NK-92 (cell line): ENCODE data around the gene EHBP1.
"Not testable (repeated sequence)": the region's sequence is repeated elsewhere in the genome, so short reads cannot be mapped to it uniquely, and the experiment has no call there.

Source experiments
- DNase-seq: peaks from one replicate; lab custom pipeline; 2025; ENCODE audit not compliant: unreplicated experiment; lab: John Stamatoyannopoulos, UW

Gene EHBP1

DNA sequence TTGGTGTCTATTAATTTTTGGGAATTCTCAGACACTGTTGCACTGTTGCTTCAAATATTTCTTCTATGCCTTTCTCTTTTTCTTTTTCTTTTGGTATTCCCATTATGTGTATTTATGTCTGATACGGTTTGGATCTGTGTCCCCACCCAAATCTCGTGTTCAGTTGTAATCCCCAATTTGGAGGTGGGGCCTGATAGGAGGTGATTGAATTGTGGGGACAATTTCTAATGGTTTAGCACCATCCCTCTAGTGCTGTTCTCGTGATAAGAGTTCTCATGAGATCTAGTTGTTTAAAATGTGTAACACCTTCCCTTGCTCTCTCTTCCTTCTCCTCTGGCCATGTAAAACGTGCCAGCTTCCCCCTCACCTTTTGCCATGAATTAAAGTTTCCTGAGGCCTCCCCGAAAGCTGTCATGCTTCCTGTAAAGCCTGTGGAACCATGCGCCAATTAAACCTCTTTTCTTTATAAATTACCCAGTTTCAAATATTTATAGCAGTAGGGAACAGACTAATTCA is 26.8 kb downstream of the EHBP1 start:
- no peak for DNase-seq

DNA sequence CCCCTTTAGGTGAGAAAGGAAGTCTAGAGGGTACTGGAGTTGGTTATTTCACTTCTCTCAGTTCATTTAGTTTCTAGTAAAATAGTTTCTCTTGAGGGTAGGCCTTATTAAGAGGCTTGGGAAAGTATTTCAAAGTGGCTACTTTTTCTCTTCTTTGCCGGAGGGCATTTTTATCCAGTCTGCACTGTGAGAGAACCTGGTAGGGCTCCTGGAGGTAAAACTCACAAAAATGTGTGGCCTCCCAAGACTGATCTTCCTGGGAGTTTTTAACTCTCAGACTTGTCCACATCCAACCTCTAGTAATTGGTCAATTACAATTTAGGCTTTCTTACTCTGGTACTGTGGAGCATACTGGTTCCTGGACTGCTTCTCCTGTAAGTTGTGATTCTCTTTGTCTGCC is 28.0 kb downstream of the EHBP1 start:
- DNase-seq = no peak

GRCh38 chr2:62736899-62737559 is 31.5 kb downstream of the EHBP1 start:
- DNase-seq = no peak

- DNase-seq = no peak
Measured at GRCh38 chr2:62738981-62739936, 33.7 kb downstream of the EHBP1 start.

DNA sequence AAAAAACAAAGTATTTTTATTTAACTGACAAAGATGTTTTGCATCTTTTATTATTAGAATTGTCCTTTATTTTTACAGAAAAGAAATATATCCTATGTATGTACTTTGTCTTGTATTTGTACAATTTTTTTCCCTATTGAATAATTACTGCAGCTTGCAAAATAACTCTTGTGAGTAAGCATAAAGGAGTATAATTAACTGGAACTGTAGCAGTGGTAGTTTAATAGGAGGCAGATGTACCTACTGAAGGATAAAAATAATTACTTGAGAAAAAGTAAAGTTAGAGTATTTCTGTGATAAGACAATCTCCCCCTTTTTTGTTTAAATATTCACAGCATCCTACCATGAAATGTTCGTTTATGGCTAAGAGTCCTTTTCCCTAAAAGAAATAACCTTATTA is 34.7 kb downstream of the EHBP1 start:
- no peak for DNase-seq

GRCh38 chr2:62741127-62741526 is 35.6 kb downstream of the EHBP1 start:
- DNase-seq = no peak

GRCh38 chr2:62741954-62742722 is 36.6 kb downstream of the EHBP1 start:
- no peak for DNase-seq

DNA sequence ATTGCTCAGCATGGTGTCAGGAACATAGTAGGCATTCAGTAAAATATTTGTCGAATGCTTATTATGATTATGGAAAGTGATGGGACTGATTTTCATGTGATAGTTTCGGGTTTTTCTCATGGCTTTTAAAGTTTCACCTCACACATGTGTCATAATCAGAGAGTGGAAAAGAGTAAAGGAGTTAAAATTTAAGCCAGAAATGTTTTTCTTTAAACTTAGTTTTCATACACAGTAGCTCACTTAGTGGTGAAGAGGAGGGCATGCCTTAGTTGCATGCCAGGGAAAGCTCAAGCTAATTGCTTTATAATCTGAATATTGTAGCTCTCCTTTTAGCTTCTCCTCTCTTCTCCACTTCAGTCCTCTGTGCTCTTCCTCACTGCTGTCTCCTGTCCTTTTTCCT is 38.0 kb downstream of the EHBP1 start:
- no peak for DNase-seq

- no peak for DNase-seq
Measured at GRCh38 chr2:62744603-62745002, 39.1 kb downstream of the EHBP1 start.

DNA sequence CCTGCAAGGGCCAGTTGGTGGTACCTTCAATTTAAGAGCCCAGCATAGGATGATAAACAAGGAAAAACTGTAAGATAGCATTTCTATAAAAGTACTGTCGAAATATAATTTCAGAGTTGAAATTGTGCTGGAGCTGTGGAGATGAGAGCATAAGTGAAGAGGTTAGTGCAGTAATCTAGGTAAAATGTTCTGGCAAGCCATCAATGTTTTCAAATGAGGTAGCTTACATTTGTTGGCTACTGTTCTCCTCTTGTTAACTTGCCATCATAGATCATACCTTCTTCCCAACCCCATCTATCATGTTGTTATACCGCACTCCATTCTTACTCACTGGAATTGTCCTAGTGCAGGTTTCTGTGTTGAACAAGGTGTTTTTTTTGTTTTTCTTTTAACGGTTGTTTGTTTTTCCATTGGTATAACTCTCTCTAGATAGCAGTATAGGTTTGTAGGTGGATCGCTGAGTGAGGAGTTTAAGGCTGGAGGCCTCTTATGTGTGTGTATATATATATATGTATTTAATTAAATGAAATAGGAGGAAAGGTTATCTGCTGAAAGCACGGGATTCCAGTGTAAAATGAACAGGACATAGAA is 40.5 kb downstream of the EHBP1 start:
- no peak for DNase-seq

GRCh38 chr2:62747169-62747568 is 41.7 kb downstream of the EHBP1 start:
- no peak for DNase-seq

GRCh38 chr2:62747876-62748275 is 42.4 kb downstream of the EHBP1 start:
- no peak for DNase-seq

GRCh38 chr2:62749111-62749510 is 43.6 kb downstream of the EHBP1 start:
- DNase-seq = not testable (repeated sequence)

DNA sequence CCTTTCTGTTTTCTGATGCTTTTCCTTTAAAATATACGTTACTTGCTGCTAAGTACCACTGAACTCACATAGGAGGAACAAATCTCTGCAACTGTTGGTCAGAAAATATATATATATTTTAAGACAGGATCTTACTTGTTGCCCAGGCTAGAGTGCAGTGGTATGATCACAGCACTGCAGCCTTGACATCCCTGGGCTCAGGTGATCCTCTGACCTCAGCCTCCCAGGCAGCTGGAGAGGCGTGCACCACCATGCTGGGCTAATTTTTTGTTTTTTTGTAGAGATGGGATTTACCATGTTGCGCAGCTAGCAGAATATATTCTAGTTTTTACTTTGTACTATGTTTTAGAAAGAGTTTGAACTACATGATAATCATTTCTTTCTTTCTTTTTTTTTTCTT is 51.5 kb downstream of the EHBP1 start:
- no peak for DNase-seq

DNA sequence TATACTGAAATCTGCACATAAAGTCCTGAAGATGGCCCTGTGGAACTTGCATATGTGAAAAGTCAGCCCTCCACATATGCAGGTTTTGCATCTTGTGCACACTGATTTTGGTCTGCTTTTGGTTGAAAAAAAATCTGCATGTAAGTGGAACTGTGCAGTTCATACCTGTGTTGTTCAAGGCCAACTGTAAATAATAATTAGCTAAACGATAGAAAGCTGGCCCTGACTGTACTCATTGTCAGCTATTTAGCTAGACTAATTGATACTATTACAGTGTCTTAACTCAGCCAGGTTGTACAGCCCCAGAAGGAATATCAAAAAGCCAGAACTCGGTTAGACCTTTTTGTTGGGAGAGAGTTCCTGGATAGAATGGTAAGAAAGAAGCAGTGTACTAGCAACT is 54.5 kb downstream of the EHBP1 start:
- no peak for DNase-seq

- DNase-seq = no peak
Measured at GRCh38 chr2:62760555-62760954, 55.0 kb downstream of the EHBP1 start.

DNA sequence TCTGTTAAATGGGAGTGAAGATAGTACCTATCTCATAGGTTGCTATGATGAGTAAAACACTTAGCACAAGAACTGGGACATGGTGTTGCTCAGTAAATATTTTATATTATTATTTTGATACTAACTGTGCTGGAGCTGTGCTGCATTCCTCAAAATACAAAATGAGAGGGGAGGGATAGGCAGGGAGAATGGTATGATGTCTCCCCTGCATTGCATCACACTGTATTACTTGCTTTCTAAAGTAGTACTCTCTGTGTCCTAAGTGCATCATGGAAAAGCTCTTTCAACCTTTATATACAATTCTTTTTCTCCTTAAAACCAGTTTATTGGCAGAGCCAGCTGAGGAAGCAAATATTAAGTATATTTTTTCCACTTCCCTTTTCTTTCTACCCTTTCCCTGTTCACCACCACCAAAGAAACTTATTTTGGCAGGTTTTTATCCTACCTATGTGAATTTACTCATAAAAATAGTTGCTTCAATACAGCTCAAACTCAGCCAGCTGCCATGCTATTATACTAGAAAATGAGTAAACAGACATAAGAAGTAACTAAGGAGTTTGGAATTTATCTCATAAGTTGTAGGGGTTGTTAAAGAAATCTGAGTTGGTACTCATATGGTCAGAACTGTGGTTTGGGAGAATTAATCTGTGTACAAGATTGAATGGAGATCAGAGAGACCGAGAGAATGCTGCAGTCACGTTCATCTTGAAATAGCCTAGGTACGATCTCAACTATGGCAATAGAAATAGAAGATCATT is 60.3 kb downstream of the EHBP1 start:
- DNase-seq = no peak

GRCh38 chr2:62768615-62769014 is 63.1 kb downstream of the EHBP1 start:
- no peak for DNase-seq

DNA sequence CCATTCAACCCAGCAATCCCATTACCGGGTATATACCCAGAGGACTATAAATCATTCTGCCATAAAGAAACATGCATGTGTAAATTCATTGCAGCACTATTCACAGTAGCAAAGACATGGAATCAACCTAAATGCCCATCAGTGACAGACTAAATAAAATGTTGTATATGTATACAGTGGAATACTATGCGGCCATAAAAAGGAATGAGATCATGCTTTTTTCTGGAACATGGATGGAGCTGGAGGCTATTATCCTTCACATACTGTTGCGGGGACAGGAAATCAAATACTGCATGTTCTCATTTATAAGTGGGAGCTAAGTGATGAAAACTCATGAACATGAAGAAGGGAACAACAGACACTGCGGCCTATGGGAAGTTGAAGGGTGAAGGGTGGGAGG is 65.1 kb downstream of the EHBP1 start:
- DNase-seq = no peak
